A549 (cell line): Measurements from ENCODE around the gene LMO7.

Source experiments
- EP300 ChIP-seq, 2 experiments: fragments of >200 bp; sonication (Bioruptor Twin); formaldehyde crosslinking; IDR thresholded peaks; 2 replicates in 1 of 2; 3 replicates in 1 of 2; pipeline ENCODE4 v1.6.1; 2016 to 2017
- MYC ChIP-seq: IDR thresholded peaks from 2 replicates; pipeline ENCODE4 v1.6.1; 2012; ENCODE audit warnings: mild to moderate bottlenecking, inconsistent platforms, low read length, improper control_type of control experiment, borderline replicate concordance
- RARB ChIP-seq: fragments of 250-450 bp; sonication (Bioruptor Pico); IDR thresholded peaks from 2 replicates; pipeline ENCODE4 v1.8.0; 2021; ENCODE audit warnings: mild to moderate bottlenecking, moderate library complexity
- TF ChIP-seq, protein P1 (sequence below): fragments of 150-350 bp; IDR thresholded peaks from 2 replicates; pipeline ENCODE4 v1.6.1; 2014; ENCODE audit warnings: low read depth, mild to moderate bottlenecking, low read length
- TF ChIP-seq, protein P2 (sequence below): fragments of 450-650 bp; IDR thresholded peaks from 2 replicates; pipeline ENCODE4 v1.6.1; 2014; ENCODE audit warnings: antibody characterized with exemption
- TF ChIP-seq, protein P3 (sequence below): fragments of >200 bp; sonication (Bioruptor Twin); formaldehyde crosslinking; IDR thresholded peaks from 3 replicates; pipeline ENCODE4 v1.5.1; 2016

DNA sequence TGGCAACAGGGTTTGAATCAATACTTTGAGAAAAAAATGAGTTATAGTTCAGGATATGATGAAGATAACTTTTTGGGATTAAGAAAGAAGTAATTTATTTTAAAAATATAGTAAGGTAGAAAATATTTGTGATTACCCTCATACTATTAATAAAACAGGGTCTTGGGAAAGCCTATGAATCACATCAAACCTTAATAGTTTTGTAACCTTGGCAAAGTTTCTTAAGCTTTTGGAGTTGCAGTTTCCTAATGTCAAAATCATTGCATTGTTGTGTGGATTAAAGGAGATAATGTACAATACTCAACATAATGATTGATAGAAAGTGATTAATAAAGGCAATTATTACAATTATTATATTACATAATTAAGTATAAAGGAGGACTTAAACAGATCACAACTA lies 149.0 kb downstream of the LMO7 start:
- TF ChIP-seq, protein P1, sequence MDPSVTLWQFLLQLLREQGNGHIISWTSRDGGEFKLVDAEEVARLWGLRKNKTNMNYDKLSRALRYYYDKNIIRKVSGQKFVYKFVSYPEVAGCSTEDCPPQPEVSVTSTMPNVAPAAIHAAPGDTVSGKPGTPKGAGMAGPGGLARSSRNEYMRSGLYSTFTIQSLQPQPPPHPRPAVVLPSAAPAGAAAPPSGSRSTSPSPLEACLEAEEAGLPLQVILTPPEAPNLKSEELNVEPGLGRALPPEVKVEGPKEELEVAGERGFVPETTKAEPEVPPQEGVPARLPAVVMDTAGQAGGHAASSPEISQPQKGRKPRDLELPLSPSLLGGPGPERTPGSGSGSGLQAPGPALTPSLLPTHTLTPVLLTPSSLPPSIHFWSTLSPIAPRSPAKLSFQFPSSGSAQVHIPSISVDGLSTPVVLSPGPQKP, result no peak
- no peak for TF ChIP-seq EP300 (IDR thresholded peaks at IDR 0.05)
- TF ChIP-seq, protein P2, sequence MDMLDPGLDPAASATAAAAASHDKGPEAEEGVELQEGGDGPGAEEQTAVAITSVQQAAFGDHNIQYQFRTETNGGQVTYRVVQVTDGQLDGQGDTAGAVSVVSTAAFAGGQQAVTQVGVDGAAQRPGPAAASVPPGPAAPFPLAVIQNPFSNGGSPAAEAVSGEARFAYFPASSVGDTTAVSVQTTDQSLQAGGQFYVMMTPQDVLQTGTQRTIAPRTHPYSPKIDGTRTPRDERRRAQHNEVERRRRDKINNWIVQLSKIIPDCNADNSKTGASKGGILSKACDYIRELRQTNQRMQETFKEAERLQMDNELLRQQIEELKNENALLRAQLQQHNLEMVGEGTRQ, result no peak
- no peak for TF ChIP-seq RARB
- TF ChIP-seq MYC, result no peak
- TF ChIP-seq, protein P3, sequence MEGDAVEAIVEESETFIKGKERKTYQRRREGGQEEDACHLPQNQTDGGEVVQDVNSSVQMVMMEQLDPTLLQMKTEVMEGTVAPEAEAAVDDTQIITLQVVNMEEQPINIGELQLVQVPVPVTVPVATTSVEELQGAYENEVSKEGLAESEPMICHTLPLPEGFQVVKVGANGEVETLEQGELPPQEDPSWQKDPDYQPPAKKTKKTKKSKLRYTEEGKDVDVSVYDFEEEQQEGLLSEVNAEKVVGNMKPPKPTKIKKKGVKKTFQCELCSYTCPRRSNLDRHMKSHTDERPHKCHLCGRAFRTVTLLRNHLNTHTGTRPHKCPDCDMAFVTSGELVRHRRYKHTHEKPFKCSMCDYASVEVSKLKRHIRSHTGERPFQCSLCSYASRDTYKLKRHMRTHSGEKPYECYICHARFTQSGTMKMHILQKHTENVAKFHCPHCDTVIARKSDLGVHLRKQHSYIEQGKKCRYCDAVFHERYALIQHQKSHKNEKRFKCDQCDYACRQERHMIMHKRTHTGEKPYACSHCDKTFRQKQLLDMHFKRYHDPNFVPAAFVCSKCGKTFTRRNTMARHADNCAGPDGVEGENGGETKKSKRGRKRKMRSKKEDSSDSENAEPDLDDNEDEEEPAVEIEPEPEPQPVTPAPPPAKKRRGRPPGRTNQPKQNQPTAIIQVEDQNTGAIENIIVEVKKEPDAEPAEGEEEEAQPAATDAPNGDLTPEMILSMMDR, result no peak
